Measurements from ENCODE around the gene ATG7.

ATG7 gene

GRCh38 chr3:11563159-11563864, 291.1 kb downstream of the ATG7 start:
- no peak overlapping the region for H3K4me3 ChIP-seq (ENCODE audit: low read length)
- H3K4me2 ChIP-seq (ENCODE audit: low read length) = no peak overlapping the region
- H3K9me3 ChIP-seq (replicated peaks; ENCODE audit: low read length) = no peaks in the 10 kb centered on the region
- H3K9ac ChIP-seq (ENCODE audit: low read depth, low read length) = no peak overlapping the region
- H3K4me1 ChIP-seq (ENCODE audit: control insufficient read depth, insufficient read depth, low read length) = peaks cover 53% of the 10 kb centered on the region
- H3K27me3 ChIP-seq (ENCODE audit: control insufficient read depth, insufficient read depth, low read length) = no peaks in the 10 kb centered on the region
- H3K36me3 ChIP-seq (ENCODE audit: insufficient read depth, low read length) = peaks cover 86% of the 10 kb centered on the region

- H3K36me3 ChIP-seq (ENCODE audit: insufficient read depth, low read length) = peaks cover 81% of the 10 kb centered on the region
- H3K4me1 ChIP-seq (ENCODE audit: control insufficient read depth, insufficient read depth, low read length) = peaks cover 52% of the 10 kb centered on the region
- no peaks in the 10 kb centered on the region for H3K9me3 ChIP-seq (replicated peaks; ENCODE audit: low read length)
- H3K4me2 ChIP-seq (ENCODE audit: low read length) = no peak overlapping the region
- H3K27me3 ChIP-seq (ENCODE audit: control insufficient read depth, insufficient read depth, low read length) = no peaks in the 10 kb centered on the region
- no peak overlapping the region for H3K9ac ChIP-seq (ENCODE audit: low read depth, low read length)
- no peak overlapping the region for H3K4me3 ChIP-seq (ENCODE audit: low read length)
Observed at GRCh38 chr3:11563865-11564185, 291.6 kb downstream of the ATG7 start.

- Histone ChIP-seq H3K4me1 (ENCODE audit: control insufficient read depth, insufficient read depth, low read length) (peaks cover 52% of the 10 kb centered on the region), H3K36me3 (ENCODE audit: insufficient read depth, low read length) (peaks cover 73% of the 10 kb centered on the region), H3K9ac (ENCODE audit: low read depth, low read length) (no peak overlapping the region), H3K27me3 (ENCODE audit: control insufficient read depth, insufficient read depth, low read length) (no peaks in the 10 kb centered on the region), H3K4me3 (ENCODE audit: low read length) (no peak overlapping the region), H3K9me3 (replicated peaks; ENCODE audit: low read length) (no peaks in the 10 kb centered on the region), H3K4me2 (ENCODE audit: low read length) (no peak overlapping the region)
Observed at GRCh38 chr3:11564577-11565001, 292.4 kb downstream of the ATG7 start.

- H3K4me1 ChIP-seq (ENCODE audit: control insufficient read depth, insufficient read depth, low read length) = peaks cover 52% of the 10 kb centered on the region
- no peak overlapping the region for H3K9ac ChIP-seq (ENCODE audit: low read depth, low read length)
- no peaks in the 10 kb centered on the region for H3K9me3 ChIP-seq (replicated peaks; ENCODE audit: low read length)
- peaks cover 68% of the 10 kb centered on the region for H3K36me3 ChIP-seq (ENCODE audit: insufficient read depth, low read length)
- H3K27me3 ChIP-seq (ENCODE audit: control insufficient read depth, insufficient read depth, low read length) = no peaks in the 10 kb centered on the region
- H3K4me2 ChIP-seq (ENCODE audit: low read length) = no peak overlapping the region
- H3K4me3 ChIP-seq (ENCODE audit: low read length) = no peak overlapping the region
Observed at GRCh38 chr3:11565072-11565471, 292.9 kb downstream of the ATG7 start.

GRCh38 chr3:11565492-11565891, 293.3 kb downstream of the ATG7 start:
- Histone ChIP-seq H3K9me3 (replicated peaks; ENCODE audit: low read length) (no peaks in the 10 kb centered on the region), H3K27me3 (ENCODE audit: control insufficient read depth, insufficient read depth, low read length) (no peaks in the 10 kb centered on the region), H3K4me2 (ENCODE audit: low read length) (no peak overlapping the region), H3K36me3 (ENCODE audit: insufficient read depth, low read length) (peaks cover 64% of the 10 kb centered on the region), H3K9ac (ENCODE audit: low read depth, low read length) (no peak overlapping the region), H3K4me1 (ENCODE audit: control insufficient read depth, insufficient read depth, low read length) (peaks cover 52% of the 10 kb centered on the region), H3K4me3 (ENCODE audit: low read length) (no peak overlapping the region)

DNA sequence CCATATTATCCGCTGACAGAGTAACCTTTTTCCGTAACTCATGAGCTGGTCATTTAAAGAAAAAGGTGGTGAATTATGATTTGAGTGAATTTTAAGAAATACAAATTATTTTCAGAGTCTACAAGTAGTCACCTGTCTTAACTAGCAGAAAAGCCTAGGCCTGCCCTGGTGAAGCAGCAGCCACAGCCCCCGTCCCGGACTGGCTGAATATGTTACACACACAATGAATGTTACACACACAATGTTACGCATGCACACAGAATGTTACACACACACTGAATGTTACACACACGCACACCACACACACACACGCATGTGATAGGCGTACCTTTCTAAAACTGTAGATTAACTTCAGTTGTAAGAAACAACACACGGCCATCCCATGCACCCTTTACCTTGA, 293.7 kb downstream of the ATG7 start:
- H3K4me1 ChIP-seq (ENCODE audit: control insufficient read depth, insufficient read depth, low read length) = peaks cover 52% of the 10 kb centered on the region
- H3K9ac ChIP-seq (ENCODE audit: low read depth, low read length) = no peak overlapping the region
- no peaks in the 10 kb centered on the region for H3K9me3 ChIP-seq (replicated peaks; ENCODE audit: low read length)
- no peaks in the 10 kb centered on the region for H3K27me3 ChIP-seq (ENCODE audit: control insufficient read depth, insufficient read depth, low read length)
- no peak overlapping the region for H3K4me2 ChIP-seq (ENCODE audit: low read length)
- H3K4me3 ChIP-seq (ENCODE audit: low read length) = no peak overlapping the region
- peaks cover 60% of the 10 kb centered on the region for H3K36me3 ChIP-seq (ENCODE audit: insufficient read depth, low read length)

DNA sequence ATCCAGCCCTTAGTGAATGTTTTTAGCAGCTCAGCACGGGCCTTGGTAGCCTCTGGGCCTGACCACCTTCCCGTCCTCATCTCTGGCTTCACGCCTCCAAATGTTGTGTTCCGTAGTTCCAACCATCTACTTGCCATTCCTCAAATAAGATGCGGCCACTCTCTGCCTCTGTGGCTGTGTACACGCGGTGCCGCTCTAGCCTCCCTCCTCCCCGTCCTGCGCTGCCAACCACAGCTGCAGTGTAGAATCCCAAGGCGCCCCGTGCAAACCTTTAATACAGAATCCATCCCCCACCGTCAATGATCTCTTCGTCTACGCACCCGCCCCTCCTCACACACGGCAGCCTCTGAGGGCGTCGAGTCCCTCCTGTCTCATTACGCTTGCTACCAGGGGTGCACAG, 294.3 kb downstream of the ATG7 start:
- Histone ChIP-seq H3K4me1 (ENCODE audit: control insufficient read depth, insufficient read depth, low read length) (peaks cover 53% of the 10 kb centered on the region), H3K9ac (ENCODE audit: low read depth, low read length) (no peak overlapping the region), H3K9me3 (replicated peaks; ENCODE audit: low read length) (no peaks in the 10 kb centered on the region), H3K36me3 (ENCODE audit: insufficient read depth, low read length) (peaks cover 56% of the 10 kb centered on the region), H3K27me3 (ENCODE audit: control insufficient read depth, insufficient read depth, low read length) (no peaks in the 10 kb centered on the region), H3K4me3 (ENCODE audit: low read length) (no peak overlapping the region), H3K4me2 (ENCODE audit: low read length) (no peak overlapping the region)

DNA sequence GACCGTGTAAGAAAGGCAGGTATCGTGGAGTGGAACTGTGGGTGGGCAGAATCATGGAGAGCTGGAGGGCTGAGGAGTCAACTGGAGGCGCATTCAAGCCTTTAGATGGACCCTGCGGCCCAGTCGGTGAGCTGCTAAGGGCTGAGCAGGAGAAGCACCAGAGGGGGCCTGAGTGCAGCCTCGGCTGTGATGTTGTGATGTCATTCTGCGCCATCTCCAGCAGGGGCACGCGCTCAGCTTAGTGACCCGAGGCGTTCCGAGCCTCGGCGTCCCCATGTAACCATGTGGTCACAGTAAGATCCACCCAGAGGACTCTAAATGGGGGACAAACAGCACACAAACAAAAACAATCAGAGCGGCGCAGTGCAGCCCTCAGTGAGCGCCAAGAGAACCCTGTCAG, 294.7 kb downstream of the ATG7 start:
- Histone ChIP-seq H3K36me3 (ENCODE audit: insufficient read depth, low read length) (peaks cover 54% of the 10 kb centered on the region), H3K4me2 (ENCODE audit: low read length) (no peak overlapping the region), H3K4me3 (ENCODE audit: low read length) (no peak overlapping the region), H3K27me3 (ENCODE audit: control insufficient read depth, insufficient read depth, low read length) (no peaks in the 10 kb centered on the region), H3K9me3 (replicated peaks; ENCODE audit: low read length) (no peaks in the 10 kb centered on the region), H3K4me1 (ENCODE audit: control insufficient read depth, insufficient read depth, low read length) (peaks cover 57% of the 10 kb centered on the region), H3K9ac (ENCODE audit: low read depth, low read length) (peak overlapping the region; percentile 88)

- Histone ChIP-seq H3K4me2 (ENCODE audit: low read length) (peak overlapping the region; percentile 82), H3K9me3 (replicated peaks; ENCODE audit: low read length) (no peaks in the 10 kb centered on the region), H3K9ac (ENCODE audit: low read depth, low read length) (peak overlapping the region; percentile 88), H3K4me1 (ENCODE audit: control insufficient read depth, insufficient read depth, low read length) (peaks cover 57% of the 10 kb centered on the region), H3K27me3 (ENCODE audit: control insufficient read depth, insufficient read depth, low read length) (no peaks in the 10 kb centered on the region), H3K36me3 (ENCODE audit: insufficient read depth, low read length) (peaks cover 52% of the 10 kb centered on the region), H3K4me3 (ENCODE audit: low read length) (peak overlapping the region; percentile 62)
Observed at GRCh38 chr3:11567516-11568467, 295.6 kb downstream of the ATG7 start.

DNA sequence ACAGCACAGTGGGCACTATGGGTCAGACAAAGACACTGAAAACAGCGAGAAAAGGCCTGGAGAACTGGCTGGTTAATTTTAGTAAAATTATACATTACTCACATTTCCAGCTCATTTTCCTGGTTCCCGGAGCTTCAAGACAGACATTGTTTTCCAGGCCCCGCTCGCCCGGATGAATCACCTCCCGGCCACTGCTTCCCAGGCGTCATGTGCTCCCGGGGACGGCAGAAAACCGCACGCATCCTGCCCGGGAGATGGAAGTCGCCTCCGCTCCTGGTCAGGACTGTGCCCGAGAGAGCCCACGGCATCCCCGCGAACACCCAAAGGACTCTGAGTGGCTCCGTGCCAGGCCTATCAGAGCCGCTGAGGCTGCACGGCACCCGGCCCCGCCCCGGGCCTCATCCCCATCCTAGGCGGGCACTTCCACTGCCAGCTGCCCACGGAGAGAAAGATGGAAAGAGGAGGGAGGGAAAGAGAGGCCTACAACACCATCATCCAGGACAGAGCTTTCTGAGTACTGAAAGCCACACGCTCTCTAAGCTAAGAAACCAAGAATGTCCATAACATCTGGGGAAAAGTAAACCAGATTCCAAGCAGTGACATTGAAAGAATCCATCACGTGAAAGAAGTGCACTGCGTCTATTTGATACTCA, 296.4 kb downstream of the ATG7 start:
- Histone ChIP-seq H3K4me2 (ENCODE audit: low read length) (peak overlapping the region; percentile 82), H3K36me3 (ENCODE audit: insufficient read depth, low read length) (peaks cover 46% of the 10 kb centered on the region), H3K9ac (ENCODE audit: low read depth, low read length) (peak overlapping the region; percentile 88), H3K27me3 (ENCODE audit: control insufficient read depth, insufficient read depth, low read length) (no peaks in the 10 kb centered on the region), H3K4me1 (ENCODE audit: control insufficient read depth, insufficient read depth, low read length) (peaks cover 57% of the 10 kb centered on the region), H3K9me3 (replicated peaks; ENCODE audit: low read length) (no peaks in the 10 kb centered on the region), H3K4me3 (ENCODE audit: low read length) (peak overlapping the region; percentile 62)

DNA sequence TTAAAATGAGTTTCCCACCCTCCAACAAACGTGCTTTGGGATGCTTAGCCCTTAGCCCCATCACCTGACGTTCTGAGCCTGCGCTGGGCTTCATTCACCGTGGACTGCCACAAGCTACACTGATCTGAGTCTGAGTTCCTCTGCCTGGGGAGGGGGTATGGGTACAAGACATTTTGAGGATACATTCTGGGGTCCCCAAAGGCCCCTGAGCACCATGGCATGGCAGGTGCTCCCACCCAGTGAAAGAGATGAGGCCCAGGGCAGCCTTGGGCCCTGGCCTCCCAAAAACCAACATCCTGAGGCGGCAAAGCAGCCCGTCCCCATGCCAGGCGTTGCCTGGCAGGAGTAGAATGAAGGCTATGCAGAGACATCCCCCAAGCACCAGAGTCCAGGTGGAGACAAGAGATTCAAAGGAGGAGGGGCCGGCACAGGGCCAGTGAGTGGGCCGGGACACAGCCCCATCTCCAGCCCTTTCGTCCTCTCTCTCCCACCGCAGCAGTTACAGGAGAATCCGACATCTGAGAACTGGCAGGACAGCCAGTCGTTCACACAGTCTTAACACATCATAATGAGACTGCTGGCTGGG, 297.1 kb downstream of the ATG7 start:
- Histone ChIP-seq H3K9ac (ENCODE audit: low read depth, low read length) (peak overlapping the region; percentile 88), H3K36me3 (ENCODE audit: insufficient read depth, low read length) (peaks cover 45% of the 10 kb centered on the region), H3K4me3 (ENCODE audit: low read length) (peak overlapping the region; percentile 46)

More for the DNA sequence above, 297.1 kb downstream of the ATG7 start:
- Histone ChIP-seq H3K9me3 (replicated peaks; ENCODE audit: low read length) (no peaks in the 10 kb centered on the region), H3K4me2 (ENCODE audit: low read length) (peak overlapping the region; percentile 82), H3K27me3 (ENCODE audit: control insufficient read depth, insufficient read depth, low read length) (no peaks in the 10 kb centered on the region), H3K4me1 (ENCODE audit: control insufficient read depth, insufficient read depth, low read length) (peaks cover 57% of the 10 kb centered on the region)
